GM12874 (cell line): ENCODE results near the gene TSHZ2.

Experiments
- CTCF ChIP-seq: IDR thresholded peaks from 2 replicates; pipeline ENCODE4 v1.5.1; 2011; ENCODE audit warnings: low read depth, mild to moderate bottlenecking, control low read depth, low read length, moderate library complexity; ENCODE audit not compliant: insufficient read depth

Gene TSHZ2

GRCh38 chr20:53274365-53274764, 302.2 kb downstream of the TSHZ2 start:
- no peak for TF ChIP-seq CTCF

- no peak for TF ChIP-seq CTCF
These were observed 302.6 kb downstream of the TSHZ2 start for GRCh38 chr20:53274807-53275206.

- TF ChIP-seq CTCF: no peak
These were observed 304.0 kb downstream of the TSHZ2 start for GRCh38 chr20:53276143-53276542.

GRCh38 chr20:53278555-53278954, 306.4 kb downstream of the TSHZ2 start:
- no peak for TF ChIP-seq CTCF

GRCh38 chr20:53279735-53280134, 307.6 kb downstream of the TSHZ2 start:
- no peak for TF ChIP-seq CTCF

- no peak for TF ChIP-seq CTCF
These were observed 309.5 kb downstream of the TSHZ2 start for GRCh38 chr20:53281557-53282117.

- no peak for TF ChIP-seq CTCF
These were observed 310.2 kb downstream of the TSHZ2 start for GRCh38 chr20:53282217-53282955.
